Fibroblast of lung (primary cell): ENCODE measurements around the gene FGGY. TPM values are rescaled to one million over a fixed set of nuclear protein-coding genes. Genes with fewer than 3 reads are reported as not detected.

Experiments
- DNase-seq, 2 donors: peaks; one replicate each; pipeline versions ENCODE4 v3.0.0 to v3.0.0-alpha.2; 2010; ENCODE audit warnings: low read depth in 2 of 2
- H2AFZ ChIP-seq: 2 replicates; pipeline ENCODE4 v1.5.1; 2012; ENCODE audit warnings: low read length, control low read depth, inconsistent platforms
- H3K27ac ChIP-seq: 2 replicates; pipeline ENCODE4 v1.5.1; 2011; ENCODE audit warnings: low read length, control low read depth; ENCODE audit not compliant: insufficient read depth
- H3K27me3 ChIP-seq: 2 replicates; pipeline ENCODE4 v1.5.1; 2011; ENCODE audit warnings: mild to moderate bottlenecking, low read length; ENCODE audit not compliant: control insufficient read depth, insufficient read depth
- H3K36me3 ChIP-seq: 2 replicates; pipeline ENCODE4 v1.5.1; 2011; ENCODE audit warnings: low read length; ENCODE audit not compliant: control insufficient read depth, insufficient read depth
- H3K4me1 ChIP-seq: 2 replicates; pipeline ENCODE4 v1.5.1; 2011; ENCODE audit warnings: low read length; ENCODE audit not compliant: control insufficient read depth, insufficient read depth; ENCODE audit errors: extremely low read depth
- H3K4me2 ChIP-seq: 2 replicates; pipeline ENCODE4 v1.5.1; 2011; ENCODE audit warnings: low read length, control low read depth; ENCODE audit not compliant: insufficient read depth; ENCODE audit errors: extremely low read depth
- H3K4me3 ChIP-seq, 4 experiments: fragments of 200-600 bp in 1 of 4; sonication (generic) in 1 of 4; replicated peaks in 1 of 4; 2 replicates each; pipeline ENCODE4 v1.5.1; 2011 to 2016; ENCODE audit warnings: low read length in 4 of 4, low read depth in 3 of 4, mild to moderate bottlenecking in 3 of 4, control low read depth in 2 of 4, inconsistent platforms in 1 of 4, mixed read lengths in 1 of 4; ENCODE audit not compliant: insufficient read depth in 1 of 4; ENCODE audit errors: control extremely low read depth in 1 of 4
- H3K79me2 ChIP-seq: 2 replicates; pipeline ENCODE4 v1.5.1; 2012; ENCODE audit warnings: mild to moderate bottlenecking, low read length, inconsistent platforms; ENCODE audit not compliant: control insufficient read depth, insufficient read depth
- H3K9ac ChIP-seq: 2 replicates; pipeline ENCODE4 v1.5.1; 2011; ENCODE audit warnings: mild to moderate bottlenecking, low read length, control low read depth; ENCODE audit not compliant: insufficient read depth
- H3K9me3 ChIP-seq: 2 replicates; pipeline ENCODE4 v1.5.1; 2012; ENCODE audit warnings: low read depth, low read length; ENCODE audit not compliant: control insufficient read depth, insufficient read depth
- H4K20me1 ChIP-seq: 2 replicates; pipeline ENCODE4 v1.5.1; 2011; ENCODE audit warnings: low read length; ENCODE audit not compliant: control insufficient read depth, insufficient read depth; ENCODE audit errors: extremely low read depth
- EZH2 ChIP-seq: IDR thresholded peaks from 2 replicates; pipeline ENCODE4 v1.5.1; 2012; ENCODE audit warnings: low read length, control low read depth, mild to moderate bottlenecking; ENCODE audit errors: missing control alignments
- polyA plus RNA-seq, 2 donors: library from polyadenylated mRNA; depleted of rRNA in 1 of 2; stranded (reverse) in 1 of 2; unstranded in 1 of 2; fragments of >200 nt; gene quantifications; 2 replicates each; pipeline ENCODE4 v1.2.1, GENCODE V29; 2011 to 2012; ENCODE audit warnings: missing spikeins in 1 of 2
- total RNA-seq: library from RNA; depleted of rRNA; stranded (reverse); fragments of >200 nt; gene quantifications from 2 replicates; pipeline ENCODE4 v1.2.1, GENCODE V29; 2014
- TF ChIP-seq, protein P1 (sequence below), 2 donors: IDR thresholded peaks in 1 of 2; conservative IDR thresholded peaks in 1 of 2; 1 replicate in 1 of 2; 2 replicates in 1 of 2; pipeline ENCODE4 v1.5.1; 2011 to 2012; ENCODE audit warnings: low read length in 2 of 2, control low read depth in 1 of 2, inconsistent platforms in 1 of 2, low read depth in 1 of 2, mild to moderate bottlenecking in 1 of 2

Gene FGGY
- total and polyA plus RNA-seq, 2 donors (not counting 1 experiment from before 2014, with no cell fraction given): 9.5 to 32.4 TPM

DNA sequence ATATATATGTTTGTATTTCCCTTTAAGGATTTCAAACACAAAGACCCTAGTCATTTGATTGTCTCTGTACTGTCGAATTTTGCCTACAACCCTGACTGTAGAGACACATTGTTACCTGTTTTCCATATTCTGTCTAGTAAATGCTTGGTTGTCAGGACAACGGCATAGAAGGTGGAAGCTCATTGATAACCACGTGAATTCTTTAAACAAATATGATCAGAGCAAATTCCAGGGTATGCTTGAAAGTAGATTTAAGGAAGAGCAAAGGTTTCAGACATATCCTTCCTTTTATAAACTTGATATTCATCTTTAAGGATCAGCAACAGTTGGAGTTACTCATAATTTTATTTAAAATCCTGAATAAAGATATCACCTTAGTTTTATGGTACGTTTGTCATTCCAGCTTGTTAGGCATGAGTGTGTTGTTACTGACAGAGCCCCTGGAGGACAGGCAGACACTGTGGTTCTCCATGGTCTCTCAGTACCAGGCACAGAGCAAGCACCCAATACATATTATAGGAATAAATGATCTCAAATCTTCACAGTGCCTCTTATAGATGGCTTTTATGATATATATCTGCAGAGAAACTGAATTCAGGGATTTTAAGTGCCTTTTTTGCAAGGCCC is 203.2 kb downstream of the FGGY start:
- Histone ChIP-seq H3K4me2 (no peak overlapping the region), H3K27ac (no peak overlapping the region), H2AFZ (no peak overlapping the region), H3K79me2 (no peaks in the 10 kb centered on the region), H3K9ac (peak overlapping the region; percentile 2), H3K36me3 (no peaks in the 10 kb centered on the region), H3K27me3 (no peaks in the 10 kb centered on the region), H3K4me3 (no peak overlapping the region), H3K9me3 (no peaks in the 10 kb centered on the region), H4K20me1 (no peaks in the 10 kb centered on the region), H3K4me1 (no peaks in the 10 kb centered on the region)
- TF ChIP-seq, protein P1, sequence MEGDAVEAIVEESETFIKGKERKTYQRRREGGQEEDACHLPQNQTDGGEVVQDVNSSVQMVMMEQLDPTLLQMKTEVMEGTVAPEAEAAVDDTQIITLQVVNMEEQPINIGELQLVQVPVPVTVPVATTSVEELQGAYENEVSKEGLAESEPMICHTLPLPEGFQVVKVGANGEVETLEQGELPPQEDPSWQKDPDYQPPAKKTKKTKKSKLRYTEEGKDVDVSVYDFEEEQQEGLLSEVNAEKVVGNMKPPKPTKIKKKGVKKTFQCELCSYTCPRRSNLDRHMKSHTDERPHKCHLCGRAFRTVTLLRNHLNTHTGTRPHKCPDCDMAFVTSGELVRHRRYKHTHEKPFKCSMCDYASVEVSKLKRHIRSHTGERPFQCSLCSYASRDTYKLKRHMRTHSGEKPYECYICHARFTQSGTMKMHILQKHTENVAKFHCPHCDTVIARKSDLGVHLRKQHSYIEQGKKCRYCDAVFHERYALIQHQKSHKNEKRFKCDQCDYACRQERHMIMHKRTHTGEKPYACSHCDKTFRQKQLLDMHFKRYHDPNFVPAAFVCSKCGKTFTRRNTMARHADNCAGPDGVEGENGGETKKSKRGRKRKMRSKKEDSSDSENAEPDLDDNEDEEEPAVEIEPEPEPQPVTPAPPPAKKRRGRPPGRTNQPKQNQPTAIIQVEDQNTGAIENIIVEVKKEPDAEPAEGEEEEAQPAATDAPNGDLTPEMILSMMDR (conservative IDR thresholded peaks at IDR 0.05 in 1 of 2, IDR thresholded peaks at IDR 0.05 in 1 of 2; ENCODE audit: low read depth in 1 of 2, low read length in 2 of 2): no peak
- no peak for TF ChIP-seq EZH2
- no peak for DNase-seq

GRCh38 chr1:59500950-59501742 is 204.3 kb downstream of the FGGY start:
- no peaks in the 10 kb centered on the region for H3K27me3 ChIP-seq
- no peaks in the 10 kb centered on the region for H3K79me2 ChIP-seq
- H2AFZ ChIP-seq: no peak overlapping the region
- no peak overlapping the region for H3K4me2 ChIP-seq
- H3K9ac ChIP-seq: no peak overlapping the region
- TF ChIP-seq EZH2: no peak
- TF ChIP-seq, protein P1 (conservative IDR thresholded peaks at IDR 0.05 in 1 of 2, IDR thresholded peaks at IDR 0.05 in 1 of 2; ENCODE audit: low read depth in 1 of 2, low read length in 2 of 2): no peak
- H3K4me1 ChIP-seq: no peaks in the 10 kb centered on the region
- H3K27ac ChIP-seq: no peak overlapping the region
- no peaks in the 10 kb centered on the region for H4K20me1 ChIP-seq
- no peaks in the 10 kb centered on the region for H3K9me3 ChIP-seq
- H3K36me3 ChIP-seq: no peaks in the 10 kb centered on the region
- DNase-seq: no peak
- no peak overlapping the region for H3K4me3 ChIP-seq

- H3K9me3 ChIP-seq: no peaks in the 10 kb centered on the region
- no peak overlapping the region for H3K27ac ChIP-seq
- no peak overlapping the region for H3K9ac ChIP-seq
- H3K4me2 ChIP-seq: no peak overlapping the region
- no peak for TF ChIP-seq EZH2
- TF ChIP-seq, protein P1 (conservative IDR thresholded peaks at IDR 0.05 in 1 of 2, IDR thresholded peaks at IDR 0.05 in 1 of 2; ENCODE audit: low read depth in 1 of 2, low read length in 2 of 2): no peak
- H4K20me1 ChIP-seq: no peaks in the 10 kb centered on the region
- H3K36me3 ChIP-seq: no peaks in the 10 kb centered on the region
- H3K79me2 ChIP-seq: no peaks in the 10 kb centered on the region
- H3K4me3 ChIP-seq: no peak overlapping the region
- H3K4me1 ChIP-seq: no peaks in the 10 kb centered on the region
- DNase-seq: peak in 1 of 2 donors; percentile 69
- no peaks in the 10 kb centered on the region for H3K27me3 ChIP-seq
- no peak overlapping the region for H2AFZ ChIP-seq
These were observed 205.3 kb downstream of the FGGY start for GRCh38 chr1:59502009-59502691.
